Inferior parietal cortex (tissue), 1 donor: Measurements from ENCODE around the gene MSH2.
"Not testable (repeated sequence)": the region's sequence is repeated elsewhere in the genome, so short reads cannot be mapped to it uniquely, and the experiment has no call there.

ENCODE experiments used
- DNase-seq: peaks from one replicate; pipeline ENCODE4 v3.0.0-alpha.2; 2016; ENCODE audit errors: extremely low spot score

MSH2 gene

DNA sequence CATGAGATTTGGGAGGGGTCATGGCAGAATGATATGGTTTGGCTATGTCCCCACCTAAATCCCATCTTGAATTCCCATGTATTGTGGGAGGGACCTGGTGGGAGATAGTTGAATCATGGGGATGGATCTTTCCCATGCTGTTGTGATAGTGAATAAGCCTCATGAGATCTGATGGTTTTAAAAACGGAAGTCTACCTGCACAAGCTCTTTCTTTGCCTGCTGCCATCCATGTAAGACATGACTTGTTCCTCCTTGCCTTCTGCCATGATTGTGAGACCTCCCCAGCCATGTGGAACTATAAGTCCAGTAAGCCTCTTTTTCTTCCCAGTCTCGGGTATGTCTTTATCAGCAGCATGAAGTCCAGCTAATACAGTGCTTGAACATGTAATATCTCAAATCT, 5.0 kb downstream of the MSH2 start:
- DNase-seq: not testable (repeated sequence)

DNA sequence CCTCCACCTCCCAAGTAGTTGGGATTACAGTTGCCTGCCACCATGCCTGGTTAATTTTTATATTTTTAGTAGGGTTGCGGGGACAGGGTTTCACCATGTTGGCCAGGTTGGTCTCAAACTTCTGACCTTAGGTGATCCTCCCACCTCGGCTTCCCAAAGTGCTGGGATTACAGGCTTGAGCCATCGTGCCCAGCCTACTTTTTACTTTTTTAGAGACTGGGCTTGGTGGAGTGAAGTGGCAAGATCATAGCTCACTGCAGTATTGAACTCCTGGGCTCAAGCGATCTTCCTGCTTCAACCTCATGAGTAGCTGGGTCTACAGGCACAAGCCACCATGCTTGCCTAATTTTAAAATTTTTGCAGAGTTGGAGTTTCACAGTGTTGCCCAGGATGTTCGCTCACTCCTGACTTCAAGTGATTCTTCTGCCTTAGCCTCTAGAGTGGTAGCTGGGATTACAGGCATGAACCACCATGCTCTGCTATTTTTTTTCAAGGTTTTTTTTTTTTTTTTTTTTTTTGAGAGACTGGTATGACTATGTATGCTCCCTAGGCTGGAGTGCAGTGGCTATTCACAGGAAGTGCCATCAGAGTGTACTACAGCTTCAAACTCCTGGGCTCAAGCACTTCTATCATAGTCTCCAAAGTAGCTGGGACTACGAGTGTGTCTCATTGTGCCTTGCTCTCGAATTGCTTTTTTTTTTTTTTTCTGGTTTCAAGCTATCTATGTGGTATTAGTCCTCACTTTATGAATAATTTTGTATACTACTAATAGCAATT, 11.9 kb downstream of the MSH2 start:
- no peak for DNase-seq

DNA sequence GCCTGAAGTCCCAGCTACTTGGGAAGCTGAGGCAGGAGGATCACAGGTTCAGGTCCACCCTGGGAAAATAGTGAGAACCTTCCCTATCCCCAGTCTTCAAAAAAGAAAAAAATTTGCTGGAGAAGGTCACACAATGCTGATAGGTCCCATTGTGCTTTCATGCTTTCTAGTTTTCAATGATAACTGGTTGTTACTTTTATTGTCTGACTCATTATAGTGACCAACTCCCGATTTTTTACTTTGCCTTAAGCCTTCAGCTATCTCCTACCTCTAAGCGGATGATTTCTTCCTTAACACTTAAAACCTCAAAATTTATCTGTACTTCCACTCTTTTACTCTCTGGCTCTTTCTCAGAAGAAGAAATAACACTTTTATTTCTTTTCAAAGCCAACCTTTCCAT, 17.3 kb downstream of the MSH2 start:
- no peak for DNase-seq

DNA sequence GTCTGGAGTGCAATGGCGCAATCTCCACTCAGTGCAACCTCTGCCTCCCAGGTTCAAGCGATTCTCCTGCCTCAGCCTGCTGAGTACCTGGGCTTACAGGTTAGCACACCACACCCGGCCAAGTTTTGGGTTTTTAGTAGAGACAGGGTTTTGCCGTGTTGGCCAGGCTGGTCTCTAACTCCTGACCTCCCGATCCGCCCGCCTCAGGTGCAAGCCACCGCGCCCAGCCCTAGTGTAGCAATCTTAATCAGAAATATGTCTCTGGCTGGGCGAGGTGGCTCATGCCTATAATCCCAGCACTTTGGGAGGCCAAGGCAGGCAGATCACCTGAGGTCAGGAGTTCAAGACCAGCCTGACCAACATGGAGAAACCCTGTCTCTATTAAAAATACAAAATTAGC, 17.7 kb downstream of the MSH2 start:
- not testable (repeated sequence) for DNase-seq

DNA sequence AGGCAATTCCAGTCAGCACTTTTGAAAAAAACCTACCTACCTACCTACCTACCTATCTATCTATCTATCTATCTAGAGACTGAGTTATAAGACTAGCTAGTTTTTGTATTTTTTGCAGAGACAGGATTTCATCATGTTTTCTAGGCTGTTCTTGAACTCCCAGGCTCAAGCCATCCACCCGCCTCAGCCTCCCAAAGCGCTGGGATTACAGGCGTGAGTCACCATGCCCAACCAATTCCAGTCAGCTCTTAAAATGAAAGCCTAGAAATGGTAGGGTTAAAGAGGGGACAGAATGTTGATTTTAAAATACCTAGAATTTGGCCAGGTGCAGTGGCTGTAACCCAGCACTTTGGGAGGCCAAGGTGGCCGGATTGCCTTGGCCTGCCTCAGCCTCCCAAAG, 19.1 kb downstream of the MSH2 start:
- no peak for DNase-seq

DNA sequence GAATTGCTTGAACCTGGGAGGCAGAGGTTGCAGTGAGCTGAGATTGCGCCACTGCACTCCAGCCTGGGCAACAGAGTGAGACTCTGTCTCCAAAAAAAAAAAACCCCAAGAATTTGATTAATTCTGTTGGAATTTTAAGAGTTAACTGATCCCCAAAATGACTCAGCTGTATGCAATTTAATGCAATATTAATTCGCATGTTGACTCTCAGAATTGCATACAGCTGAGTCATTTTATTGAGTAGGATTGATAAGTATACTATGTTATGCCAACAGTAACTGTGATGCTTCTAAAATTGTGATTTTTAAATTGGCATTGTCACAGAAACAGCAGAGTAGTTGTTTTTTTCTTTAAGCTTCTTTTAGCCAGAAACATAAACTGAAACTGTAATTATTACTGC, 19.6 kb downstream of the MSH2 start:
- no peak for DNase-seq

DNA sequence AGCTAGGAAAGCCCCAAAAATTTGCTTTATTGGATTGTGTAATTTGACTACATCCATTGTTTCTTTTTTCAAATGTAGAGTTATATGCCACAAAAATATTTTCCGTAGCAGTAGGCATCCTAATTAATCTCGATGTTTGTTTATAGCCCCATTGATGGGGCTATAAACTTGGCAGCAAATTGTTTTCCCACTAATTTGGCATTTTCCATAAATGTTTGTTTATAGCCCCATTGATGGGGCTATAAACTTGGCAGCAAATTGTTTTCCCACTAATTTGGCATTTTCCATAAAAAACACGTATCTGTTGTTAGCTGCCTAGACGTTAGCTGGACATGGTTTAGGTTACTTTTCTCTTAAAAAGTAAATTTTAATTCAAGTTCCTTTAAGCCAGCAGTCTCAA, 23.8 kb downstream of the MSH2 start:
- no peak for DNase-seq

DNA sequence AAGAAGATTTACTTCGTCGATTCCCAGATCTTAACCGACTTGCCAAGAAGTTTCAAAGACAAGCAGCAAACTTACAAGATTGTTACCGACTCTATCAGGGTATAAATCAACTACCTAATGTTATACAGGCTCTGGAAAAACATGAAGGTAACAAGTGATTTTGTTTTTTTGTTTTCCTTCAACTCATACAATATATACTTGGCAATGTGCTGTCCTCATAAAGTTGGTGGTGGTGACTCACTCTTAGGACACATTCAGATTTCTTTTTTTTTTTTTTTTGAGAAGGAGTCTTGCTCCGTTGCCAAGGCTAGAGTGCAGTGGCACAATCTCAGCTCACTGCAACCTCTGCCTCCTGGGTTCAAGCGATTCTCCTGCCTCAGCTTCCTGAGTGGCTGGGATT, 26.8 kb downstream of the MSH2 start:
- no peak for DNase-seq

DNA sequence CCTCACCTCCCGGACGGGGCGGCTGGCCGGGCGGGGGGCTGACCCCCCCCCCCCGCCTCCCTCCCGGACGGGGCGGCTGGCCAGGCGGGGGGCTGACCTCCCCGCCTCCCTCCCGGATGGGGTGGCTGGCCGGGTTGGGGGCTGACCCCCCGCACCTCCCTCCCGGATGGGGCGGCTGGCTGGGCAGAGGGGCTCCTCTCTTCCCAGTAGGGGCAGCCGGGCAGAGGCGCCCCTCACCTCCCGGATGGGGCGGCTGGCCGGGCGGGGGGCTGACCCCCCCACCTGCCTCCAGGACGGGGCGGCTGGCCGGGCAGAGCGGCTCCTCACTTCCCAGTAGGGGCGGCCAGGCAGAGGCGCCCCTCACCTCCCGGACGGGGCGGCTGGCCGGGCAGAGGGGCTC, 30.1 kb downstream of the MSH2 start:
- DNase-seq: not testable (repeated sequence)

DNA sequence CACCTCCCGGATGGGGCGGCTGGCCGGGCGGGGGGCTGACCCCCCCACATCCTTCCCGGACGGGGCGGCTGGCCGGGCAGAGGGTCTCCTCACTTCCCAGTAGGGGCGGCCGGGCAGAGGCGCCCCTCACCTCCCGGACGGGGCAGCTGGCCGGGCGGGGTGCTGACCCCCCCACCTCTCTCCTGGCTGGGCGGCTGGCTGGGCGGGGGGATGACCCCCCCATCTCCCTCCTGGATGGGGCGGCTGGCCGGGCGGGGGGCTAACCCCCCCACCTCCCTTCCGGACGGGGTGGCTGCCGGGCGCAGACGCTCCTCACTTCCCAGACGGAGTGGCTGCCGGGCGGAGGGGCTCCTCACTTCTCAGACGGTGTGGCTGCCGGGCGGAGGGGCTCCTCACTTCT, 30.5 kb downstream of the MSH2 start:
- DNase-seq: not testable (repeated sequence)

DNA sequence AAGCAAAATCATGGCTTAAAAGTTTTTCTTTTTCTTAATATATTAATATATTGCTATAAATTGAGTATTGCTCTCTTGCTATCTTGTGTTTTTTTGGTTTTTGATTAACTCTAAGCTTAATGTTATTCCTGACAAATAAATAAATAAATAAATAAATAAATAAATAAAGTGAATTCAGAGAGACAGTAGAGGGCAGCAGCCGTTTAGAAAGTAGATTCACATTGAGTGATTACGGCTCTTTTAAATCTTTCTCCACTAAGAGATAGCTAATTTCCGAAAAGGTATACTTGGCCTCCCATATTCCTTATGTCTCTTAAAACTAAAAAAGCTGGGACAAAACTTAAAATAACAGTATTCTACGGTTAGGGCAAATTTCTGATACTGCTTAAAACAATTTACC, 34.3 kb downstream of the MSH2 start:
- peak; percentile 75 for DNase-seq

DNA sequence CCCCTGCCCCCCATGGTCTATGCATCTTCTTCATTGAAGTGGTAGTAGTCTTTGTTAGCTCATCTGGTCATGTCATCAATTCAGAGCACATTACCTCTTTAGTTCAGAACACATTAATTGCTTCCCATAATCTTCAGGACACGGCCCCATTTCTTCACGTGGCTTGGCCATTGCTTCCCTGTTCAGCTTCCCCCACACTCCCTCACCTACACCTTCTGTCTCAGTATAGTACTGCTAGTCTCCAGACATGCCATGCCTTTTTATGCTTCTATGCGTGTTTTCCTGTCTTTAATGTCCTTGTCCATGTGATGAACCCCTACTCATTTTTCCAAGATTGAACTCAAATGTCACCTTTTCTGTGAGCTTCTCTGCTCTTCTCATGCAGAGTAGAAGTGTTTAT, 35.1 kb downstream of the MSH2 start:
- DNase-seq: no peak

DNA sequence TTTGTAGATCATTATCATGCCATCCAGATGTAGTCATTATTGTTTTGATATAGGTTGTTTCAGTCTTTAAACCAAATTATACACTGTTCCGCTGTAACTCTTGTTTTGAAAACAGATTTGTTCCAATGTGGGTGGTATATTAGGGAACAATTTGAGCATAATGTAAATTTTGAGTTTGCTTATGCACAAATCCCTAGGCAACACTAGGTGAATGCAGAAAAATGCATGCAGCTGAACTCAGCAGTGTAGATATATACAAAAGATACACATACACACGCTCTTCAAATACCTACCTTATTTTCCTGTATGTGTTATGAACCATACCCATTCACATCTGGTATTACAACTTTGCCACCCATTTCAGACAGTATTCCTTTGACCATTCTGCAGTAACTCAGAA, 35.8 kb downstream of the MSH2 start:
- DNase-seq: no peak

DNA sequence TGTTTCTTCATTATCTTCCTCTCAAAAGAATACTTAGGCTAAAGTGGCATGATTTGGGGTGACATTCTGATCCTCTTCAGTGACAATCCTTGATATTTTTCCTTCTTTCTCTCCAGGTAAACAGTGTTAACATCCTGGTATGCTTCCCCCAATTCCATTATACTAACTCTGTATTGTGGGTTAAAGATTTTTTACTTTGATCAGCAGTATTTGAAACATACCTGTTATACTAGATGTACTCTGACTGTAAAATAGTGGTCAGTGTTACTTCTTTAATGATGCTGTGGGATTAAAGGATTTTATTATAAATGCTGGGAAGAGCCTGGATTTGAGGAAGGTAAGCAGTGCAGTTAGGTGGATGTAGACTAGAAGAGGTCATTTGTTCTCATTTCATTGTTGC, 48.8 kb downstream of the MSH2 start:
- no peak for DNase-seq

DNA sequence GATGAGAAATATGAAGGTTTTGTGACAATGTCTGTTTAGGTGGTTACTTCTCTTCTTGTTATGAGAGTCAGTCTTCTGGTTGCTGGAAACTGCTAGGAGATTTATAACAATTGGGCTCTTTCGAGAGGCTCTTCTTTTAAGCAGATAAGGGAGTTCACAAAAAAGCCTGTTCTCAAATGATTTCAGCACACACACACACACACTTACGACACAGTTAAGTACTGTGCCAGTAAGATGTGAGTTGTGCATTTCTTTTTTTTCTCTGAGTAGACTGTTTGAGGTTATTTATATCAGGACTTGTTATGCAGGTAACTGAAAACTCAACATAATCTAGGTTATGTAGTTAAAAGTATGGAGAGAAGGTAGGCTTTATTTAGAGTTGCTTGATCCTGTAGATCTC, 49.8 kb downstream of the MSH2 start:
- DNase-seq: no peak

DNA sequence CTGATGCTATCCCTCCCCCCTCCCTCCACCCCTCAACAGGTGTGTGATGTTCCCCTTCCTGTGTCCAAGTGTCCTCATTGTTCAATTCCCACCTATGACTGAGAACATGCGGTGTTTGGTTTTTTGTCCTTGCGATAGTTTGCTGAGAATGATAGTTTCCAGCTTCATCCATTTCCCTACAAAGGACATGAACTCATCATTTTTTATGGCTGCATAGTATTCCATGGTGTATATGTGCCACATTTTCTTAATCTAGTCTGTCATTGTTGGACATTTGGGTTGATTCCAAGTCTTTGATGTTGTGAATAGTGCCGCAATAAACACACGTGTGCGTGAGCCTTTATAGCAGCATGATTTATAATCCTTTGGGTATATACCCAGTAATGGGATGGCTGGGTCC, 51.9 kb downstream of the MSH2 start:
- not testable (repeated sequence) for DNase-seq

DNA sequence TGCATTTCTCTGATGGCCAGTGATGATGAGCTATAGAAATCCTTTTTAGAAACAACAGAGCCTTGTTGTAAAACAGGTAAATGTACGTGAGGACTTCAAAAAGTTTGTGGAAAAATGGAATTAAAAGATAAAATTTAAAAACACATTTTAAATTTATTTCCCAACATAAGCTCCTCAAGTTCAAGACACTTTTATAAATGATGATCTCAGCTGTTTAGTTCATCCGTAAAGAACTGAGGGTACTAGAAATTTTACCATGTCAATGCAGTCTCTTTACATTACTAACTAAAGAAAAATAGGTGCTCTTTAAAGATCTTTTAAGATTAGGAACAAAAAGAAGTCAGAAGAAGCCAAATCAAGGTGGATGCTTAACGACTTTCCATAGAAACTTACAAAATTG, 52.5 kb downstream of the MSH2 start:
- no peak for DNase-seq

DNA sequence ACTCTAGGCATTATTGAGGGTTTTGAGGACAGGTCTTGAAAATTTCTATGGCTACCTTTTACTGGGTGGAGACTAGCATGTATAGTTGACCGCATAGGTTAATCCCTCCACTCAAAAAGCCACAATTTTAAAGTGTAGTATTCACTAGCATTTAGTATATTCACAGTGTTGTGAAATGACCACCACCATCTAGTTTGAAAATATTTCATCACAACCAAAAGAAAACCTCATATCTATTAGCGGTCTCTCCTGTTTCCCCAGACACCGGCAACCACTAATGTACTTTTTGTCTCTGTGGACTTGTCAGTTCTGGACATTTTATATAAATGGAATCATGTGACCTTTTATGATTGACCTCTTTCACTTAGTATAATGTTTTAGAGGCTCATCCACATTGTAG, 53.9 kb downstream of the MSH2 start:
- no peak for DNase-seq

DNA sequence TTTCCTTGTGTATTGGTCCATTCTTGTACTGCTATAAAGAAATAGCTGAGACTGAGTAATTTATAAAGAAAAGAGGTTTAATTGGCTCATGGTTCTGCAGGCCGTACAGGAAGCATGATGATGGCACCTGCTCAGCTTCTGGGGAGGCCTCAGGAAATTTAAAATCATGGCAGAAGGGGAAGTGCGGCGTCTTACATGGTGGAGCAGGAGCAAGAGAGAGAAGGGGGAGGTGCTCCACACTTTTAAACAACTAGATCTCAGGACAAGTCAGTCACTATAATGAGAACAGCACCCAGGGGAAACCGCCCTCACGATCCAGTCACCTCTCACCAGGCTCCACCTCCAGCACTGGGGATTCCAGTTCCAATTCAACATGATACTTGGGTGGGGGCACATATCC, 54.3 kb downstream of the MSH2 start:
- DNase-seq: no peak

DNA sequence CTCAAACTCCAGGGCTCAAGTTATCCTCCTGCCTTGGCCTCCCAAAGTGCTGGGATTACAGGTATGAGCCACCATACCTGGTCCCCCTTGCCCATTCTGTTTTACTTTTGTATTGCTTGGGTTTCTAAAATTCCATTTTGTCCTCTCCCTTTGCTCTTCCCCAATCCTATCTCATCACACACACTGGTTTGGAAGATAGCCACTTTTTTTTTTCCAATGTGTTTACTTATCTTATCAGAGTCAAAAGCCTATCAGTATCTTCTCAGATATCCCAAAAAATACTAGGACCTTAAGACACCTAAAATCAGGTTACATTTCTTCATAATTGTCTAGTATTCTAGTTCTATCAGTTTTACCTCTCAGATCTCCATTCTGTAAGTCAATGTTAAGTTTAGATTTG, 56.1 kb downstream of the MSH2 start:
- no peak for DNase-seq

DNA sequence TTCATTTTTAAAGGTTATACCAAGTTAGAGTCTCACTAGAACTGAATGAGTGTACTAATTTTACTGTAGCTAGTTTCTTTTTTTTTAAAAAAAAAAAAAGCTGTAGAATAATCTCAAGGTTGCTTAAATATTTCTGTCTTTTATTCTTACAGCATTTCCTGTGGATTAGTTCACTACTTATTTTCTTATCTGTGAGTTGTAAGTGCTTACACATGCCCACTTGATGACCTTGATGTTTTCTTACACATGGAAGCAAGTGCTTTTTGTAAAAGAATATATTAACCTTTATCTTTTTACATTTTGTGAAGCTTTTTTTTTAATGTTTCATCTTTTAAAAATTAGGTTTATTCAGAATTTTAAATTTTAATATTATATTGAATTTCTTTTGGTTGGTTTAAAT, 57.8 kb downstream of the MSH2 start:
- no peak for DNase-seq

DNA sequence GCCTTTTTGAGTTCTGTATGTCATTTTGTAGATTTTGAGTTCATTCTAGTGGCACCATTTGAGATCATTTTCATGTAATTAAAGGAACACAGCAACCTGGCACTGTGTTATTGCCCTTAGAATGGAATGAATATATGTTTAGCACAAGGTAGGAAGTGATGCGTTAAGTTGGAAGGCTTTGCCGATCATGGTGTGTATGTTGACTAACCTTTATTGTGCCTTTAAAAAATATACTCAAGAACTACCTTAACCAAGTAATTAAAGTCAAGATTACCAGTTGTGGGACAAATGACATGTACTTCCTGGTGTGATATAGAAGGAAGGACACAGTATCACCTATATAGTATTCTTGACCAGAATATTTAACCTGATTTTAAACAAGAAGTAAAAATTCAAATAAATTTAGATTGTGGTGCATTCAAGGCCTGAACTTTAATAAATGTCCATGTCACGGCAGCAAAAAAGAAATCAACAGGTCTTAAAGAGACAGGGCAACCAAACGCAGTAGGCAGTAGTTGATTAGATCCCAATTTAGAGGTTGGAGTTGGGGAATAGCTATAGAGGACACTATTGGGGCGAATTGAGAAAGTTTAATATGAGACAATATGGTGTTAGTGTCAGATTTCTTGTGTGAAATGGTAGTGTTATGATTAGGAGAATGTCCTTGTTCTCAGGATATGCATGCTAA, 68.6 kb downstream of the MSH2 start:
- no peak for DNase-seq

DNA sequence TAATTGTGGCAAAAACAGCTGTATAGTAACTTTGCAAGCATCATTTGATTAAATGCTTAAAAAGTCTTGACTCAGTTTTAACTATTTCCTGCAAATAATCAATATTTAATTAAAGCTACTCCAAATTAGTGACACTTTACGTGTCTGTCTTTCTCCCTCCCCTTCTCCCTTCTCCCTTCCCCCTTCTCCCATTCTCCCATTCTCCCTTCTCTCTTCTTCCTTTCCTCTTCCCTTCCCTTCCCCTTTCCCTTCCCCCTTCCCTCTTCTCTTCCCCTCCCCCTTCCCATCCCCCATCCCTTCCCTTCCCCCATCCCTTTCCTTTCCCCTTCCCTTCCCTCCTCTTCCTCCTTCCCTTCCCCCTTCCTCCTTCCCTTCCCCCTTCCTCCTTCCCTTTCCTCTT, 76.9 kb downstream of the MSH2 start:
- DNase-seq: no peak

DNA sequence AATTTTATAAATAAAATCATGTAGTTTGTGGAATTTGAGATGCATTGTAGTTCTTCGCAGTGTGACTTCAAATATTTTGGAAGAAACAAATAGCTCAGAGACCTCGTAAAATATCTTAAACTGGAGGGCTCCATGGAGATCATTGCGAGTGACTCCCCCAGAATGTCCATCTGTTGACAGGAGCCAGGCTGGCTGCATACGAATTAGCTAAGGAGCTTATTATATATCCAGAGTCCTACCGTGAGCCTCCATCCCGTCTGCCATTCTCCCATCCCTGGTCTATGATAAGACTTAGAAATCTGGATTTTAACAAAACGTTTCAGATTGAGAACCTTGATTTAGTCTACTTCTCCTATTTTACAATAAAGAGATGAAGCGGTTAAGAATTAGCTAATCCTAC, 80.2 kb downstream of the MSH2 start:
- no peak for DNase-seq
